HG03460 (cell line): ENCODE results near the gene KSR1.
"Not testable (repeated sequence)": the region's sequence is repeated elsewhere in the genome, so short reads cannot be mapped to it uniquely, and the experiment has no call there.

Experiments used
- ATAC-seq: cut with Tn5 transposase; IDR thresholded peaks from one replicate; pipeline ENCODE4 v1.9.1; 2021; ENCODE audit not compliant: unreplicated experiment

The KSR1 gene

DNA sequence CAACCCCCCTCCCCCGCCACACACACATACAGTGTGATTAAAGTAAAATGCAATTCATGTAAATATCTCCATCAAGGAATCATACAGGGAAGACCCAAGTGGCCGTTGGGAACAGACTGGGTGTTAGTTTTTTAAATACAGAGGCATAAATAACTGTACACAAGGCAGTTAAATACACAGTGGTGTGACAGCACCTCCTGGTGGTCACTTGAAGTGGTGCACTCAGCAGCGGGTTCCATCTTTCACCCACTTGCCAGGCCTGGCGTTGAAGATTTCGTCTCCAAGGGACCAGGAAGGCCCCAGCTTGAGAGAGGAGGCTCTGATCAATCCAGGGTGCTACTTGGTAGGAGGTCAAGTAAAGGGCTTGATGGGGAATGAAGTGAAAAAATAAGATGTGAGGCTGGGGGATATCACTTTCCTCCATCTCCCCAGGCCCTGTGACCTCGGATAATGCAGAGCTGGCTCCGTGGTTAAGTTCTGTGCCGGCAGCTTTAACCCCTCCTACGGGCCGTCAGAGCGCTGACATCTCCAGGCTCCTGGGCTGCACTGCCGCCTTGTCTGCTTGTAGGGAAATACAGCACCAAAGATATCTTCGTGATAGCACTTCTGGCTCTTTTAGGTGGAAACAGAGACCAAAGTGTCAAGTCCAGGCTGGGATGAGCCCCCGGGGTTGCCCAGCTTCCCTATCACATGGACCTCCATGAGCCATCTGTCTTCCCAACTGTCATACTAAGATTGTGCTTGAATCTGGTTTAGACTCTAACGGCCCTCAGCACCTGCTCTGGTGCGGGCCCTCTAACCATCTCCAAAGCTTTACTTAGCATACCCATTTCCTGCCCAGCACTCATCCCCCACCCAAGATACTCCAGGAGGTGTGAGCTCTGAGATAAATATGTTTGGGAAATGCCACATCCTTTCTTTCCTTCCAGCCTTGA is 195.4 kb downstream of the KSR1 start:
- peak; percentile 43 for ATAC-seq

GRCh38 chr17:27653449-27653971 is 197.3 kb downstream of the KSR1 start:
- ATAC-seq, result not testable (repeated sequence)

DNA sequence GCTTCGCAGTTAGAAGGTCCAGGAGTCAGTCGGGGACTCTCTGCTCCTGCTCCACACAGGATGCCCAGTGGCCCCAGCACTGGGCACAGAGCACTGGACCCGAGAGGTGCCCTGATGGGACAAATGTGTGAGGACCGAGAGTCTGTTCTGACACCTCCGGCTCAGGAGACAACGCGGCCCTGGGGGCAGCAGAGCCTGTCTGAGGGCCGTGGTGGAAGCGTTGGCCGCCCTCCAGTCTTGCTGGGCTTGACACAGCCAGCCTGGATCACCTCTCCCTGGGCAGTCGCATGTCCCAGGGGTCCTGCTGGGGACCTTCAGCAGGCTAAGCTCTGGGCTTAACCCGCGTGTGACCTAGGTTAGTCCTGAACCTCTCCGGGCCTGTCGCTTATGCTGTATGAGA is 197.9 kb downstream of the KSR1 start:
- no peak for ATAC-seq

DNA sequence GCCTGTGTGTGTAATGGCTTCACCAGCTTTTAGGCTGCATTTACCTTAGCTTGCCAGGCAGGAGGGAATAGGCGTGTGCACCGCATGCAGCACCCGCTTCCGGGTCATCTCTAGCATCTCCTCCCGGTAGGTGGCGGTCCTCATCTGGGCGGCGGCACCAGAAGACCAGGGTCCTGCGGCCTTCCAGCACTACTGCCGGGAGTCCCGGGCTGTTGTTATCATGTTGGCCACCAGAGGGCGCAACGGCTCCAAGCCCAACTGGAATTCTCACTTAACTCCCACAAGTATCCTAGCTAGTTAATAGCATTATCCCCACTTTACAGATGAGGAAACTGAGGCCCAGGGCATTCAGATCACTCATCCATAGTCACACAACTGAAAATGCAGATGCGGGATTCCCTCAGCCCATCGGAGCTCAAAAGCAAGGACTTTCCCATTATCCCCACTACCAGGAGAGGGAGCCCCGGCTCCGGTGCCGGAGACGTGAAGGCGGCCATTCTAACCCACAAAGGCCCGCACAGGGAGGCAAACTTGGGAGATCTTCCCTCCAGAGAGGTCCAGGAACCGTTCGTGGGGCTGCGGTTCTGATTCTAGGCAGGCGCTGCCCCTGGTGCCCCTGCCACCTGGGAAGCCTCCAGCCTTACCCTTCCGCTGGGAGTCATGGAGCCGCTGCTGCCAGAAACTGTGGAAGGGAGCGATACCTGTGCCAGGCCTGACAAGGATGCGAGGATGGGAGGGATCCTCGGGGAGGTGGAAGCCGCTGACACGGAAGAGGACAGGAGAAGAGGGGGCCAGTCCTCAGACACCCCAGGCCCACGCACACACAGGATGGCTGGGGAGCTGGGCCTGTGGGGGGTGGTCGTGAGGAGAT is 198.6 kb downstream of the KSR1 start:
- peak; percentile 71 for ATAC-seq

- ATAC-seq, result not testable (repeated sequence)
Observed at GRCh38 chr17:27655525-27656111, 199.4 kb downstream of the KSR1 start.

DNA sequence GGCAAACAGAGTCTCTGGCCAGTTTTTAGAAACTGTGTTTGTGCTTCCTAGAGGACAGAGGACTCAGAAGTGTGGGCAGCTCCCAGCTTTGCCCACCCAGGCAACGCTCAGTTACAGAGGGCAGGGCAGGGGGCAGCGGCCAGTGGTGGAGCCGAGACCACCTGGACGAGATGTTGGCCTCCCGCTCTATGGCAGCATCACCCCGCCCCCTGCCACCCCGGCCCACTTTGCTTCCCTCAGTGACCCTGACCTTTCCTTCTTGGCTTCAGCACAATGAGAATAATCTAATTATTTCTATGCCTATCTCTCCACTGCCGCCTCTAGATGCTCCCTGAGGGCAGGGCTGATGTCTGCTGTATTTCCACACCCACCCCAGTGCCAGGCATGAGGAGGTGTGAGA is 200.4 kb downstream of the KSR1 start:
- not testable (repeated sequence) for ATAC-seq

- no peak for ATAC-seq
Observed at GRCh38 chr17:27657620-27658019, 201.4 kb downstream of the KSR1 start.

DNA sequence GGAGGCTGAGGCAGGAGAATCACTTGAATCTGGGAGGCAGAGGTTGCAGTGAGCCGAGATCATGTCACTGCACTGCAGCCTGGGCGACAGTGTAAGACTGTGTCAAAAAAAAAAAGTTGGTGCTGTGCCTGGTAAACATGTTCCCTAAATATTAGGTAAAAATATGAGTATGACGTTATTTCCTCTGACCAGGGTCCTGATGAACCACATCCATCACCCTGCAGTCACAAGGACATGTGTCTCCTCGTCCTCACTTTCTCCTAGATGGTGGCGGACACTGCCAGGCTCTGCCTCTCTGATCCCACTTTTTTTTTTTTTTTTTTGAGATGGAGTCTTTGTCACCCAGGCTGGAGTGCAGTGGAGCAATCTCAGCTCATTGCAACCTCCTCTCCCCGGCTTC is 203.4 kb downstream of the KSR1 start:
- ATAC-seq, result no peak

GRCh38 chr17:27660436-27660835 is 204.2 kb downstream of the KSR1 start:
- no peak for ATAC-seq

GRCh38 chr17:27663936-27664605 is 207.8 kb downstream of the KSR1 start:
- no peak for ATAC-seq

- ATAC-seq, result no peak
Observed at GRCh38 chr17:27664606-27664965, 208.3 kb downstream of the KSR1 start.

GRCh38 chr17:27665549-27665948 is 209.3 kb downstream of the KSR1 start:
- ATAC-seq, result no peak

DNA sequence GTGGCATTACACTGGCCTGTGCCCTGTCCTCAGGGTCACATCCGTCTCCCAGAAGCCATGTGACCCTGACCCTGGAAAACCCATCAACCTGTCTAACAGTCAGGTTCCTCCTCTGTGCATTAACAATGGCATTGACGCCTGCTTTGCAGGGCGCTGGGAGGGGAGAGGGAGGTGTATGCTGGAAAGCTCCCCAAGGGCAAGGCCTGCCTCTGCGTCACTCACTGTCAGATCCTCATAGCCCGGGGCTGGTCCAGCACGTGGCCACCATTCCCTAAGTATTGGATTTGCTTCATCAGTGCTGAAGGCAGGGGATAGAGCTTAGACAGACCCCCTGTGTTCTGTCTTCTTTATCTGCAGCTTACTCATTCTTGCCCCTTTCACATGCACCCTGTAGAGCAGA is 210.0 kb downstream of the KSR1 start:
- not testable (repeated sequence) for ATAC-seq

DNA sequence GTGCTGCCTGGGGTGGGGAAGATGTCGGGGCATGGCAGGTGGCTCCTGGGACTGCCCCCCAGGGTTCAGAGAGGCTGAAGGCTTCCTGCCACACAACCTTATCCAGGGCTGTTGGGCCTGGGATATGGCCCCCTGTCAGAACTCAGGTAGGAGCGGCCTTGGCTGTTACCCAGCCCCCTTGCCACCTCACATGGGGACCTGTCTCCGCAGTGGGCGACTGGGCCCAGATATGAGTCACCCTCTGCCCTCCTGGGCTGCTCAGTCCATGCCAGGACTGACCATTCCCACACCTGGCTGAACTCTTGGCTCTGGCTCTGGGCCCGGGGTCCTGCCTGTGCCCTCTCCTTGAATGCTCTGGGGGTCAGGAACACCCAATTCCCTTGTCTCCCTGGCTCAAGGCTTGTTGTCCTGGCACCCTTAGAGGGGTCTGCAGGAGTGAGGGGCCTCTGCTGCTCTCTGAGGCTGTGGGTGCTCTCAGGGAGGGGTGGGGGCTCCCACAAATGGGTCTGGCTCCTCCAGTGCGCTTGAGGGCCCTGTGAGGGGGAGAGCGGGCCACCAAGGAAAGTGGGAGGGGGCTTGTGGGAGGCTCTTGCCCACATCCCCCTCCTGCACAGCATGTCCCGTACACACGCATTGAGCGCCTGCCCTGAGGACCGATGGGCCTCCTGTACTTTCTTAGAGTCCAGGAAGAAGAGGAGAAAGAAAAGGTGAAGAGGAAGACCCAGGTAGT is 210.7 kb downstream of the KSR1 start:
- ATAC-seq, result no peak

DNA sequence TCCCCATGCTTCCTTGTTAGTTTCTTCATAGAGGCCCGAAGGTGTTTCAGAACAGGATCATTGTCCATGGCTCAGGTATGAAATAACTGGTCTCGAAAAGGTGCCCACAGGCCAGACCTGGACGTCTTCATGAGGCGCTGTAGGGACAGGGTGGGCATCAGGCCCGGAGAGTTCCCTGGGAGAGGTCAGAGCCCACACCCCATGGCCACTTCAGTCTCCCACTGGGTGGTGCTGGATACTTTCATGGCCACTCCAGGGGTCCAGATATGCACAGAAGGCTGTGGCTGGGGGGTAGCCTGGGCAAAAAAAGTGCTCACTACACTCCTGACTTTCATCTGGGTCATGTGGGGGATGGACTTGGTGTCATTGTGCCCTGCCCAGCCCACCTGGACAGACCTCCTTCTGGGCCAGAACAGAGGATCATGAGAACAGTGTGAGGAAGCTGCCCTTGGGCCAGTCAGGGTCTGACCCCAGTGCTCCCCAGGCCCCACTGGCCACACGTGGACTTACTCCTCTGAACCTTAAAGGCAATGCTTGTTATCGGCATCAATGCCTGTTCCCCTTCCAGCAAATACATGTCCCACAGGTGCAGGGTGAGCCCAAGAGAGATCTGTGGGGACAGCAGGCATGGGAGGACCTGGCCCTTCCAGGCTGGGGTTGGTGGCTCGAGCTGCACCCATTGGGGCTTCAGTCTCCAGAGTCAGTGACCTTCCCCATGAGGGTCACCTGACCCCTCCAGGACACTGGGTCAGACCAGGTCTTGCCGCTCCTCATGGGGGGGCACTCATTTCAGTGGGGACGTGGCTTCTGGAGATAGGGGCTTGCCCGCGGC is 211.6 kb downstream of the KSR1 start:
- ATAC-seq, result no peak

DNA sequence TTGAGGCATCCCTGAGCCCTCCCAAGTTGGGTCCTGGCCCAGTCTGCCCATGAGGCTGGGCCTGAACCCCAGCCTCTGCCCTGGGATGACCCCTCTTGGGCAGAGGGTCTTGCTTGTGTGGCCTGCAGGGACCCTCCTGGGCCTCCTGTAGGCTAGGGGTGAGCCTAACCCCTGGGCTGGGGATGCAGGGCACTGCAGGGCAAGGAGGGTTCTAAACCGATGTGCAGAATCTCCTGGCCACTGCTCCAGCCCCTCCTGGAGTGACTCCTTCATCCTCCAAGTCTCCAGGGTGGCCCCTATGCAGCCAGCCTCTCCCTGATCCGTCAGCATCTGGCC is 212.2 kb downstream of the KSR1 start:
- no peak for ATAC-seq

DNA sequence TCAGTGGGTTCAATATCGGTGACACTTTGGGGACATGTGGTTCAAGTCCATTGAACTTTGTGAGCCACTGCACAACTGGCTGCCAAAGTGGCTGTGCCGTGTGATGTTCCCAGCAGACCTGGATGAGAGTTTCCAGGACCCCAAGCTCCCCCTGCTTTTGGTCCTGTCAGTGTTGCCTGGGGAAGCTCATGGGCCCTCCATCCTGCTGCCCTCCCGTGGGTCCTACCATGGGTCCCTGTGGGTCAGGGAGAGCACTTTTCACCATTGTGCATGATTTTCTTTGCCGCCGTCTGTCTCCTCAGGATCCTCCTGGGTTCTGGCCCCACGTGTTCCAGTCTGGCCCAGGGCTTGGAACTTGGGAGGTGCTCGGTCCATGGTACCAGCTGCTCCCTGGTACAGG is 212.9 kb downstream of the KSR1 start:
- ATAC-seq, result no peak

GRCh38 chr17:27669850-27670249 is 213.6 kb downstream of the KSR1 start:
- no peak for ATAC-seq
